Hindlimb muscle (tissue), 1 donor: Measurements from ENCODE around the gene AQP6. TPM values are rescaled to one million over a fixed set of nuclear protein-coding genes. Genes with fewer than 3 reads are reported as not detected.

ENCODE experiments used
- DNase-seq: peaks from one replicate; pipeline ENCODE4 v3.0.0-alpha.2; 2013
- polyA plus RNA-seq: library from polyadenylated mRNA; unstranded; fragments of 120-200 nt; gene quantifications from one replicate; pipeline ENCODE4 v1.2.1, GENCODE V29; 2013; ENCODE audit not compliant: insufficient read length

The AQP6 gene
- polyA plus RNA-seq, 1 donor = 0.09 TPM

GRCh38 chr12:49956663-49957569 lies 15.8 kb upstream of the AQP6 start:
- DNase-seq = no peak

- no peak for DNase-seq
These were observed 15.2 kb upstream of the AQP6 start for GRCh38 chr12:49957570-49957967.

- DNase-seq = no peak
These were observed 12.9 kb upstream of the AQP6 start for GRCh38 chr12:49959685-49960473.

GRCh38 chr12:49960474-49961110 lies 12.2 kb upstream of the AQP6 start:
- DNase-seq = no peak

GRCh38 chr12:49961111-49961922 lies 11.4 kb upstream of the AQP6 start, which contains the start of gene AQP5:
TSS of gene AQP5 (plus strand) at chr12:49961872. CDS start at chr12:49962018, 146 bp downstream.
- no peak for DNase-seq

- DNase-seq = no peak
These were observed 10.6 kb upstream of the AQP6 start for GRCh38 chr12:49961993-49962764.

GRCh38 chr12:49962861-49963765 lies 9.6 kb upstream of the AQP6 start:
- DNase-seq = no peak

GRCh38 chr12:49963976-49964815 lies 8.6 kb upstream of the AQP6 start:
- DNase-seq = no peak

GRCh38 chr12:49964849-49965624 lies 7.7 kb upstream of the AQP6 start:
- DNase-seq = no peak

- no peak for DNase-seq
These were observed 6.9 kb upstream of the AQP6 start for GRCh38 chr12:49965836-49966235.

- no peak for DNase-seq
These were observed 6.2 kb upstream of the AQP6 start for GRCh38 chr12:49966511-49967041.

GRCh38 chr12:49967042-49967776 lies 5.5 kb upstream of the AQP6 start:
- peak; percentile 89 for DNase-seq

- no peak for DNase-seq
These were observed 4.9 kb upstream of the AQP6 start for GRCh38 chr12:49967777-49968250.

GRCh38 chr12:49968471-49968870 lies 4.3 kb upstream of the AQP6 start:
- DNase-seq = no peak

- DNase-seq = no peak
These were observed 3.7 kb upstream of the AQP6 start for GRCh38 chr12:49969027-49969426.

GRCh38 chr12:49969651-49970429 lies 2.9 kb upstream of the AQP6 start:
- no peak for DNase-seq
